Liver (tissue), 3 donors: ENCODE data around the gene CYSLTR2.

Experiments
- CTCF ChIP-seq: fragments of 150-350 bp; IDR thresholded peaks from 2 replicates; pipeline ENCODE4 v1.5.1; 2017; ENCODE audit warnings: improper control_type of control experiment, low read depth, low read length; ENCODE audit not compliant: missing input control
- REST ChIP-seq: IDR thresholded peaks from 2 replicates; pipeline ENCODE4 v1.6.1; 2016; ENCODE audit warnings: antibody characterized with exemption, mild to moderate bottlenecking
- SP1 ChIP-seq: IDR thresholded peaks from 2 replicates; pipeline ENCODE4 v1.6.1; 2018; ENCODE audit warnings: antibody characterized with exemption, mild to moderate bottlenecking
- TAF1 ChIP-seq: conservative IDR thresholded peaks from 2 replicates; pipeline ENCODE4 v1.6.1; 2016; ENCODE audit warnings: antibody characterized with exemption, mild to moderate bottlenecking
- donor health status: healthy.
- donor health status: healthy.

GRCh38 chr13:48636550-48636949 is 17.2 kb upstream of the CYSLTR2 start:
- no peak for TF ChIP-seq CTCF
- no peak for TF ChIP-seq REST
- TF ChIP-seq SP1, result no peak
- TF ChIP-seq TAF1, result no peak
